OCI-LY7 (cell line): Measurements from ENCODE around the gene TXNL4B. TPM values are rescaled to one million over a fixed set of nuclear protein-coding genes. Genes with fewer than 3 reads are reported as not detected.

Source experiments
- BruUV-seq: library from RNA; stranded (reverse); fragments of 400-500 nt; replicated peaks from 2 replicates; lab custom pipeline; 2021; lab: Mats Ljungman, UMichigan
- CTCF ChIA-PET: fragments of 300-600 bp; sonication (Branson Sonifier 250); formaldehyde crosslinking; loops from one replicate; lab custom pipeline; 2022; ENCODE audit warnings: antibody characterized with exemption; ENCODE audit not compliant: unreplicated experiment; lab: Charles Lee
- POLR2A ChIA-PET: fragments of 300-600 bp; sonication (Branson Sonifier 250); formaldehyde crosslinking; loops from one replicate; lab custom pipeline; 2022; ENCODE audit warnings: antibody characterized with exemption; lab: Charles Lee
- DNase-seq: peaks from one replicate; pipeline ENCODE4 v3.0.0-alpha.2; 2015; ENCODE audit warnings: low spot score
- H2AFZ ChIP-seq: fragments of 200-600 bp; sonication (generic), shearing (Covaris generic); 2 replicates; pipeline ENCODE4 v1.6.1; 2014; ENCODE audit warnings: mild to moderate bottlenecking, antibody characterized with exemption, low read length, moderate library complexity
- H3K27ac ChIP-seq: fragments of 200-600 bp; sonication (generic); 2 replicates; pipeline ENCODE4 v1.5.1; 2014; ENCODE audit warnings: mixed run types, low read depth, mild to moderate bottlenecking, moderate library complexity, low read length, inconsistent platforms; ENCODE audit not compliant: poor library complexity, severe bottlenecking
- H3K36me3 ChIP-seq: fragments of 200-600 bp; sonication (generic); 2 replicates; pipeline ENCODE4 v1.6.1; 2014; ENCODE audit warnings: mild to moderate bottlenecking, antibody characterized with exemption, low read length, moderate library complexity, mixed read lengths; ENCODE audit not compliant: insufficient read depth
- H3K4me1 ChIP-seq: fragments of 200-600 bp; sonication (generic); 2 replicates; pipeline ENCODE4 v1.5.1; 2014; ENCODE audit warnings: mild to moderate bottlenecking, low read length; ENCODE audit not compliant: insufficient read depth, poor library complexity, severe bottlenecking
- H3K4me2 ChIP-seq: fragments of 200-600 bp; sonication (generic); 2 replicates; pipeline ENCODE4 v1.6.1; 2014; ENCODE audit warnings: mild to moderate bottlenecking, low read length
- H3K4me3 ChIP-seq: fragments of 200-600 bp; sonication (generic); 2 replicates; pipeline ENCODE4 v1.5.1; 2014; ENCODE audit warnings: mild to moderate bottlenecking, low read depth, low read length; ENCODE audit not compliant: poor library complexity, severe bottlenecking
- H3K79me2 ChIP-seq: fragments of 200-600 bp; sonication (generic); 2 replicates; pipeline ENCODE4 v1.6.1; 2016; ENCODE audit warnings: low read depth, mild to moderate bottlenecking, low read length, moderate library complexity, mixed read lengths; ENCODE audit not compliant: insufficient read depth
- H3K9me2 ChIP-seq: fragments of 200-600 bp; sonication (generic); 2 replicates; pipeline ENCODE4 v1.6.1; 2016; ENCODE audit warnings: mild to moderate bottlenecking, low read length, mixed read lengths; ENCODE audit not compliant: insufficient read depth
- H3K9me3 ChIP-seq: fragments of 200-600 bp; sonication (generic); 2 replicates; pipeline ENCODE4 v1.6.1; 2014; ENCODE audit warnings: mild to moderate bottlenecking, mixed run types, low read length, mixed read lengths
- H4K20me1 ChIP-seq: fragments of 200-600 bp; sonication (generic); 2 replicates; pipeline ENCODE4 v1.6.1; 2014; ENCODE audit warnings: mild to moderate bottlenecking, antibody characterized with exemption, low read length, moderate library complexity, mixed read lengths; ENCODE audit not compliant: insufficient read depth
- CTCF ChIP-seq: fragments of 200-600 bp; sonication (generic); conservative IDR thresholded peaks from 2 replicates; pipeline ENCODE4 v1.5.1; 2014; ENCODE audit warnings: mild to moderate bottlenecking, antibody characterized with exemption, low read length, moderate library complexity, mixed read lengths
- EZH2phosphoT487 ChIP-seq: fragments of 200-600 bp; sonication (generic); IDR thresholded peaks from 2 replicates; pipeline ENCODE4 v1.6.1; 2018; ENCODE audit warnings: low read depth, borderline replicate concordance, mild to moderate bottlenecking, mixed run types, antibody characterized with exemption, low read length, moderate library complexity, mixed read lengths
- intact Hi-C: fragments of 100-400 bp; cut with micrococcal nuclease; formaldehyde crosslinking; loops from one replicate; pipeline ENCODE4 v1.10.0; 2022; ENCODE audit not compliant: unreplicated experiment
- total RNA-seq, 2 experiments: library from RNA; depleted of rRNA in 1 of 2; stranded (reverse); fragments of >200 nt in 1 of 2; shearing (Covaris generic) in 1 of 2; gene quantifications; 2 replicates each; pipeline ENCODE4 v1.2.3, GENCODE V29; 2014 to 2022

The TXNL4B gene
- total RNA-seq, 2 experiments from 2014 or later: 7.9 to 14.5 TPM

DNA sequence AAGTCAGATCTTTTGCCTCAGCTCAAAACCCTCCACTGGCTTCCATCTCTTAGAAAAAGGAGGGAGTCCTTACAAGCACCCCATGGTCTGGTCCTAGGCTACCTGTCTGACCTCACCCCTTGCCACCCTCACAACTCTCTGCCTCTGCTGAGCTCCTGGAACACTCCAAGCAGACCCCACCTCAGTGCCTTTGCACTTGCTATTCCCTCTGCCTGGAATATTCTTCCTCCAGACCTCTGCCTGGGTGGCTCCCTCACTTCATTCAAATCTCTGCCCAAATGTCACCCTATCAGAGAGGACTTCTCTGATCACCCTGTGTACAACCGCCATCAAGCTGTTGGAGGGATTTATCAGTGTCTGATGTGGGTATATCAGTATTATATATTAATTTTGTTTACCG lies 41.1 kb upstream of the TXNL4B start:
- Histone ChIP-seq H3K9me3 (no peaks in the 10 kb centered on the region), H4K20me1 (no peaks in the 10 kb centered on the region), H3K27ac (no peak overlapping the region), H3K9me2 (no peaks in the 10 kb centered on the region), H3K4me1 (no peaks in the 10 kb centered on the region), H3K36me3 (no peaks in the 10 kb centered on the region), H3K4me3 (no peak overlapping the region), H2AFZ (no peak overlapping the region), H3K4me2 (no peak overlapping the region), H3K79me2 (no peaks in the 10 kb centered on the region)
- DNase-seq: no peak
- intact Hi-C loops: no loop called here
- POLR2A ChIA-PET: interaction anchor here (0.6 kb wide), 1 partner anchor 54 kb away, joined by 3 read pairs; no protein-coding TSS in a partner anchor
- no TSS peak for BruUV-seq
- no peak for TF ChIP-seq CTCF
- no peak for TF ChIP-seq EZH2phosphoT487
- CTCF ChIA-PET: interaction anchor here (1.1 kb wide), 1 partner anchor 8 kb away, joined by 3 read pairs; no protein-coding TSS in a partner anchor

GRCh38 chr16:72132726-72133125 lies 39.3 kb upstream of the TXNL4B start:
- no peak for DNase-seq
- CTCF ChIA-PET: no interaction called here
- intact Hi-C loops: no loop called here

More at GRCh38 chr16:72132726-72133125, 39.3 kb upstream of the TXNL4B start:
- Histone ChIP-seq H3K4me2 (no peak overlapping the region), H3K27ac (no peak overlapping the region), H3K36me3 (no peaks in the 10 kb centered on the region), H3K4me1 (no peaks in the 10 kb centered on the region), H3K9me2 (no peaks in the 10 kb centered on the region), H3K4me3 (no peak overlapping the region), H3K9me3 (no peaks in the 10 kb centered on the region), H2AFZ (no peak overlapping the region), H4K20me1 (no peaks in the 10 kb centered on the region), H3K79me2 (no peaks in the 10 kb centered on the region)
- POLR2A ChIA-PET: interaction anchor here (0.6 kb wide), 1 partner anchor 178 kb away, joined by 3 read pairs; no protein-coding TSS in a partner anchor
- no peak for TF ChIP-seq CTCF
- no peak for TF ChIP-seq EZH2phosphoT487
- BruUV-seq: no TSS peak
